NCI-H2196 treated with DMSO at 0.1 percent for 48 hours (cell line): ENCODE results near the gene ITPR1.

Experiments
- DNase-seq: peaks from one replicate; lab custom pipeline; 2025; ENCODE audit not compliant: unreplicated experiment; lab: John Stamatoyannopoulos, UW

Gene ITPR1

DNA sequence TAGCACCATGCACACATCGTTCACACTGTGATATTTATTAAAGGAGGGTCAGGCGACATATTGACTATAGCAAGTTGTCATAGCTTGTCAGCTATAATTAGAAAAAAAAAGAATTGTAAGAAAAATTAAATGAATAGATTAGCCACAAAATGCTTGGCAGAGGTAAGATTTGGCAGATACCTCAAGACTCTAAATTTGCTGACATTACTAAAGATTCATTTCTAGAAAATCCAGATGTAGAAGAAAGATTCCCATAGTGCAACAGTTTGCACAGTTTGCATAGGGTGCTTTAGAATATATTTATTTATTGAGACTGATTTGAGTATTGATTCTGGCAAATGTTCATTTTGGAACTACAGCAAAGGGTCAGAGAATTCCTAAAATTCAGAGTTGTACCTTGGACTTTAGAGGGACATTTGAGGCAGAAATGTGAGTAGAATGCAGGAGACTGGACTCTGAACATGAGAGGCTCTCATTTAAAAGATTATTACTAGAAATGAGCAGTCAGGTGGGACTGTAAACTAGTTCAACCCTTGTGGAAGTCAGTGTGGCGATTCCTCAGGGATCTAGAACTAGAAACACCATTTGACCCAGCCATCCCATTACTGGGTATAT, 384.1 kb downstream of the ITPR1 start:
- no peak for DNase-seq

- DNase-seq = no peak
Measured at GRCh38 chr3:4880850-4881249, 387.7 kb downstream of the ITPR1 start.

DNA sequence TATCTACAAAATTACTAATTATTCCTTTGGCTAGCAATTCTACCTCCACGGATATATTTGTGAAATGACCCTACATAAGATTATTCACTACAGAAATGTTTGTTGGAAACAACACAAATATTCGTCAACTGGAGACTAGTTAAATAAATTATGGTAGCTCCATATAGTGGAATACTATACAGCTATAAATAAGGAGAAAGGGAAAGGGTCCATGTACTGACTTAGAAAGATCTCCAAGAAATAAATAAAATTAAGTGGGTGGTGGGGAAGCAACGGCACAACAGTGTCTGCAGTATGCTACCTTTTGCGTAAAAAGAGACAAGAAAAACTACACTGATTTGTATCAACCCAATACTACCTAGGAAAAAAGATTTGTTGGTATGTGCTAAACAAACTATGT, 389.4 kb downstream of the ITPR1 start:
- no peak for DNase-seq

DNA sequence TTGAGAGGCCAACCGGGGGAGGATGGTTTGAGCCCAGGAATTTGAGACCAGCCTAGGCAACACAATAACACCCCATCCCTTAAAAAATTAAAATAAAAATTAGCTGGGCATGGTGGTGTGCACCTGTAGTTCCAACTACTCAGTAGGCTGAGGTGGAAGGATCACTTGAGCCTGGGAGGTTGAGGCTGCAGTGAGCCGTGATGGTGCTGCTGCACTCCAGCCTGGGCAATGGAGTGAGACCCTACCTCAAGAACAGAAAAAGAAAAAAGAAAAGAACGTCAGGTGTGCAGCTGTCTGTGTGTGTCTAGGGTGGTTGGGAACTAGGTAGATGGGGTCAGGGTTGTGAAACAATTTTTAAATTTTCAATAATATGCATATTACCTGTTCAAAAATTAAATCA, 389.9 kb downstream of the ITPR1 start:
- no peak for DNase-seq

DNA sequence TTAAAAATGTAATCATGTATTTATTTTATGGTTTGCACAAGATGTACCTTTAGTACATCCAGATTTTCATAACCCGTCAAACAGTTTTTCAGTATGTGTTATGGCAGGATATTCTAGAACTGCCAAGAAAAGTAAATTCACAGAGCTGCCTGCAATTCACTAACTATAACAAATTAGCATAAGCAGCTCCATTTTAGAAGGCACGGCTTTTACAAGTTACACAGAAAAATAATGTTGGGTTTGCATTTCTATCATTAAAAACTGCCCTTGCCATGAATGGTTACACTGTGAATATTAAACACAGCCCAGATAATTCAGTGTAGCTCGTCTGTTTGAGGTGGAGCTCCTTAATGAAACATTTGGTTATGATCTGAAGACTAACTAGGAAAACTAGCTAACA, 391.7 kb downstream of the ITPR1 start:
- no peak for DNase-seq

DNA sequence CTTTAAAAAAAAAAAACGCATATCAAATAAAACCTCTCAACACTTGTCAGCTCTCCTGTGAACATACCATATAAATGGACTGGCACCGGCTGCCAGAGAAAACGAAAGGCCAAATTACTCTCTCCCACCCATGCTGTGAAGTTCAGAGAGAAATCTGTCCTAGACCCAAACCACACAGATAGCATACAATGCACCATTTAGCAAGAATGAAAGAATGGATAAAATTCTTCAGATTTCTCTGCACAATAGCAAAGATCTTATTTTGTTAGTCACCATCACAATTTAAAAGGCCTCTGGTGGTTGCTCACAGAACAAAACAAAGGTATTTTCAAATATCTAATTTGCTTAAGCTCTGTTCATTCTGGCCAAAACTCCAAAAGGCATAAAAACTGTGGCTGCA, 392.2 kb downstream of the ITPR1 start:
- no peak for DNase-seq

GRCh38 chr3:4886448-4886847, 393.3 kb downstream of the ITPR1 start:
- DNase-seq = no peak

DNA sequence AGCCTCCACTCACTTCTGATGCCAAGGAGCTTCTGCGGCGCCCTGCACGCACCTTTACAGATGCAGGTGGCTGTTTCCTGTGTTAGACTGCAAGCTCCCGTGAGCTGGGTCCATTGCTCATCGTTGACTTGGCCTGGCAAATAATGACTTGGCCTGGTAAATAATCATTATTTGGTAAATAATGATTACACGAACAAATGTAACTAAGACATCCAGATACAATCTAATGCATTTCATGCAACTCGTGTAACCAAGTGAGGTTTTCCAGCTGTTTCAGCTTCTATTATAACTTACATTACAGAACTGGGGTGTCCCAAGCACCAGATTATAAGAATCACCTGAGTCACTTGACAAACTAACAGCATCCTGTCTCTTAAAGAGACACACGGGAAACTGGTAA, 394.0 kb downstream of the ITPR1 start:
- no peak for DNase-seq

GRCh38 chr3:4888913-4889846, 396.0 kb downstream of the ITPR1 start:
- DNase-seq = no peak

GRCh38 chr3:4889896-4890295, 396.7 kb downstream of the ITPR1 start:
- no peak for DNase-seq

- no peak for DNase-seq
Measured at GRCh38 chr3:4894891-4895530, 401.9 kb downstream of the ITPR1 start.

DNA sequence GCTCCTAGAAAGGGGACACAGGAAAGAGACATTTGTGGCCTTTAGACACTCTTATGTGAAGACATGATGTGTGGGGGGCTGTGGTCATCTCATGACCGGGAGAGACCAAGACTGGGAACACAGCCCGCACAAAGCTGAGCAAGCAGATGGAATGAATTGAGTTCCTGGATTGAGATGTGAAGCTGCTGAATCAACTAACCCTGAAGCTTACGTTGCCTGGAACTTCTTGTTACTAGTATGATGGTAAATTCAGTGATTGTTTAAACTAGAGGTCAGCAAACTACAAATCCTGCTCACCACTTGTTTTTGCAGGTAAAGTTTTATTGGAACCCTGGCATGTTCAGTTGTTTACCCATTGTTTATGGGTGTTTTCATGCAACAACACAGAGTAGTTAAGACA, 402.7 kb downstream of the ITPR1 start:
- DNase-seq = no peak
